Common myeloid progenitor, CD34-positive (primary cell): ENCODE data around the gene TAF8.

Experiments used
- CTCF ChIA-PET: fragments of 350-600 bp; sonication (Branson Sonifier 250); formaldehyde crosslinking; loops from one replicate; lab custom pipeline; 2021; ENCODE audit warnings: antibody characterized with exemption; lab: Charles Lee
- POLR2A ChIA-PET: fragments of 350-600 bp; sonication (Branson Sonifier 250); formaldehyde crosslinking; loops from one replicate; lab custom pipeline; 2021; ENCODE audit warnings: antibody characterized with exemption; lab: Charles Lee
- DNase-seq, 3 donors: peaks; one replicate each; pipeline versions ENCODE4 v3.0.0 to v3.0.0-alpha.2; 2013
- H3K27ac ChIP-seq, 2 experiments: 1 replicate in 1 of 2; 2 replicates in 1 of 2; pipeline ENCODE4 v1.7.0; 2013; ENCODE audit warnings: inconsistent platforms in 2 of 2, low read length in 2 of 2, mild to moderate bottlenecking in 2 of 2, low read depth in 1 of 2, moderate library complexity in 1 of 2; ENCODE audit not compliant: severe bottlenecking in 2 of 2, insufficient read depth in 1 of 2, poor library complexity in 1 of 2
- H3K27me3 ChIP-seq, 5 experiments: replicated peaks in 2 of 5; 1 replicate in 3 of 5; 2 replicates in 2 of 5; pipeline versions ENCODE4 v1.6.1 to v1.7.0; 2013; ENCODE audit warnings: low read length in 4 of 5, mild to moderate bottlenecking in 2 of 5, moderate library complexity in 2 of 5, inconsistent platforms in 1 of 5; ENCODE audit not compliant: insufficient read depth in 5 of 5, control insufficient read depth in 4 of 5
- H3K36me3 ChIP-seq, 4 experiments: 1 replicate in 2 of 4; 2 replicates in 2 of 4; pipeline versions ENCODE4 v1.6.1 to v1.7.0; 2013; ENCODE audit warnings: low read length in 3 of 4, control low read depth in 1 of 4, mild to moderate bottlenecking in 1 of 4; ENCODE audit not compliant: control insufficient read depth in 4 of 4, insufficient read depth in 4 of 4
- H3K4me1 ChIP-seq, 4 experiments: 1 replicate in 3 of 4; 2 replicates in 1 of 4; pipeline versions ENCODE4 v1.6.1 to v1.7.1; 2013; ENCODE audit warnings: low read length in 3 of 4, mild to moderate bottlenecking in 3 of 4, control low read depth in 1 of 4, inconsistent platforms in 1 of 4, moderate library complexity in 1 of 4; ENCODE audit not compliant: control insufficient read depth in 4 of 4, insufficient read depth in 4 of 4; ENCODE audit errors: control extremely low read depth in 1 of 4
- H3K4me3 ChIP-seq, 7 experiments: 1 replicate in 4 of 7; 2 replicates in 3 of 7; pipeline versions ENCODE4 v1.5.1 to v1.7.0; 2013; ENCODE audit warnings: mild to moderate bottlenecking in 7 of 7, low read length in 6 of 7, moderate library complexity in 6 of 7, inconsistent platforms in 2 of 7, low read depth in 2 of 7, control low read depth in 1 of 7; ENCODE audit not compliant: insufficient read depth in 4 of 7, control insufficient read depth in 1 of 7; ENCODE audit errors: extremely low read depth in 1 of 7
- H3K9me3 ChIP-seq, 5 experiments: 1 replicate in 4 of 5; 2 replicates in 1 of 5; pipeline versions ENCODE4 v1.6.1 to v1.7.1; 2013; ENCODE audit warnings: low read length in 4 of 5, mild to moderate bottlenecking in 2 of 5, inconsistent platforms in 1 of 5, low read depth in 1 of 5, moderate library complexity in 1 of 5; ENCODE audit not compliant: control insufficient read depth in 4 of 5, insufficient read depth in 2 of 5; ENCODE audit errors: control extremely low read depth in 1 of 5
- WGBS: methylation state at CpG from one replicate; pipeline ENCODE4 v1.1.5; 2013; ENCODE audit not compliant: insufficient coverage; 5-methylcytosine and 5-hydroxymethylcytosine counted together

The TAF8 gene

GRCh38 chr6:42136508-42137193 lies 86.3 kb downstream of the TAF8 start:
- whole genome bisulfite sequencing = 5% methylated on average over 7 of the region's 14 CpGs
- DNase-seq = peak; percentile 79 to 93 (median 91)
- H3K9me3 ChIP-seq = no peaks in the 10 kb centered on the region
- H3K4me3 ChIP-seq = peak overlapping the region in 6 of 7 experiments; percentile 19 to 71 (median 36)
- peaks cover 0 to 6% (median 1%) of the 10 kb centered on the region in 5 experiments for H3K27me3 ChIP-seq
- H3K36me3 ChIP-seq = no peaks in the 10 kb centered on the region
- ChIA-PET POLR2A (interaction anchor here (0.5 to 0.8 kb wide), 2 partner anchors 9 to 88 kb away, joined by 3 read pairs; no protein-coding TSS in a partner anchor), CTCF (interaction anchor here (0.9 to 3.9 kb wide), 21 partner anchors 10 to 411 kb away, joined by 3 to 23 read pairs (median 4); partner anchors contain the start of gene TOMM6)
- peaks cover 0 to 27% (median 21%) of the 10 kb centered on the region in 4 experiments for H3K4me1 ChIP-seq
- H3K27ac ChIP-seq = peak overlapping the region in 1 of 2 experiments; percentile 62
